ENCODE measurements around the gene CCDC157. TPM values are rescaled to one million over a fixed set of nuclear protein-coding genes. Genes with fewer than 3 reads are reported as not detected.
A peak's percentile ranks its signal among the peaks of the same experiment; 100 is the strongest.

The CCDC157 gene
- polyA plus RNA-seq, 3 donors: 0.50 to 3.7 (median 0.54) TPM

DNA sequence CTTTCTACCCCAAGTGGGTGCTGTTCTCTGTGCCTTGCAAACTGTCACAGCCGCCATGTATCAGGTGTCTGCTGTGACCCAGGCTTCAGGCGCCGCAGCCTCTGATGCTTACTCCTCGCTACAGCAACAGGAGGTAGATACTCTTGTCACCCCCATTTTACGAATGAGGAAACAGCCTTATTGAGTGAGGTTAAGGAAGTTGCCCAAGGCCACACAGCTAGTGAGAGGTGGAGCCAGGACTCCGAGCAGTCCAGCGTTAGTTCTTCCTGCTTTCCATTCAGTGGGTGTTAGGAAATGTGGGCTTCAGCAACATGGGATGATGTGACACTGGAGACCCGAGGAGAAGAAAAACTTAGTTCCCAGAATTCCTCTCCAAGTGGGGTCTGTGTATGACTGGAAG is 16.1 kb downstream of the CCDC157 start:
- Histone ChIP-seq H2AFZ (ENCODE audit: insufficient read depth, low read depth, low read length, poor library complexity, severe bottlenecking) (peak overlapping the region; percentile 81), H3K9ac (ENCODE audit: insufficient read depth, low read length, poor library complexity, severe bottlenecking) (peak overlapping the region; percentile 25), H3K36me3 (replicated peaks in 1 of 2; ENCODE audit: control insufficient read depth in 1 of 2, insufficient read depth in 2 of 2, low read length in 2 of 2) (no peaks in the 10 kb centered on the region), H3K27me3 (ENCODE audit: control insufficient read depth in 2 of 2, insufficient read depth in 2 of 2, low read length in 2 of 2) (no peaks in the 10 kb centered on the region), H3K27ac (ENCODE audit: low read depth in 1 of 2, low read length in 2 of 2) (peak overlapping the region; percentile 63 to 80), H3K4me2 (replicated peaks; ENCODE audit: extremely low read depth, low read length, poor library complexity, severe bottlenecking) (peak overlapping the region; percentile 58), H3K4me1 (ENCODE audit: control insufficient read depth in 1 of 2, insufficient read depth in 2 of 2, low read length in 2 of 2) (peaks cover 16 to 17% of the 10 kb centered on the region in 2 donors), H3K4me3 (replicated peaks in 1 of 3; ENCODE audit: low read depth in 2 of 3, low read length in 3 of 3) (peak overlapping the region in 1 of 3 experiments; percentile 55), H3K79me2 (ENCODE audit: insufficient read depth, low read length) (no peaks in the 10 kb centered on the region), H4K20me1 (ENCODE audit: insufficient read depth, low read length) (no peaks in the 10 kb centered on the region), H3K9me3 (replicated peaks in 1 of 2; ENCODE audit: control insufficient read depth in 1 of 2, insufficient read depth in 1 of 2, low read length in 2 of 2) (no peaks in the 10 kb centered on the region)
- Mint-ChIP-seq H3K9me3 (no peaks in the 10 kb centered on the region), H3K4me3 (peak overlapping the region in 1 of 2 donors; percentile 55), H3K36me3 (peaks cover 4 to 8% of the 10 kb centered on the region in 2 donors), H3K27ac (peak overlapping the region; percentile 82 to 92 (median 86)), H3K4me1 (peaks cover 13% of the 10 kb centered on the region), H3K27me3 (ENCODE audit: low read depth in 3 of 3) (peaks cover 0 to 2% (median 0%) of the 10 kb centered on the region in 3 donors)
- intact Hi-C loops (cut with micrococcal nuclease): no loop called here
- 45% methylated on average over 5 of the region's 8 CpGs for WGBS (ENCODE audit: insufficient coverage)
- peak; percentile 73 to 85 (median 77) for DNase-seq
- TF ChIP-seq, protein P1, sequence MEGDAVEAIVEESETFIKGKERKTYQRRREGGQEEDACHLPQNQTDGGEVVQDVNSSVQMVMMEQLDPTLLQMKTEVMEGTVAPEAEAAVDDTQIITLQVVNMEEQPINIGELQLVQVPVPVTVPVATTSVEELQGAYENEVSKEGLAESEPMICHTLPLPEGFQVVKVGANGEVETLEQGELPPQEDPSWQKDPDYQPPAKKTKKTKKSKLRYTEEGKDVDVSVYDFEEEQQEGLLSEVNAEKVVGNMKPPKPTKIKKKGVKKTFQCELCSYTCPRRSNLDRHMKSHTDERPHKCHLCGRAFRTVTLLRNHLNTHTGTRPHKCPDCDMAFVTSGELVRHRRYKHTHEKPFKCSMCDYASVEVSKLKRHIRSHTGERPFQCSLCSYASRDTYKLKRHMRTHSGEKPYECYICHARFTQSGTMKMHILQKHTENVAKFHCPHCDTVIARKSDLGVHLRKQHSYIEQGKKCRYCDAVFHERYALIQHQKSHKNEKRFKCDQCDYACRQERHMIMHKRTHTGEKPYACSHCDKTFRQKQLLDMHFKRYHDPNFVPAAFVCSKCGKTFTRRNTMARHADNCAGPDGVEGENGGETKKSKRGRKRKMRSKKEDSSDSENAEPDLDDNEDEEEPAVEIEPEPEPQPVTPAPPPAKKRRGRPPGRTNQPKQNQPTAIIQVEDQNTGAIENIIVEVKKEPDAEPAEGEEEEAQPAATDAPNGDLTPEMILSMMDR (IDR thresholded peaks at IDR 0.05): no peak

DNA sequence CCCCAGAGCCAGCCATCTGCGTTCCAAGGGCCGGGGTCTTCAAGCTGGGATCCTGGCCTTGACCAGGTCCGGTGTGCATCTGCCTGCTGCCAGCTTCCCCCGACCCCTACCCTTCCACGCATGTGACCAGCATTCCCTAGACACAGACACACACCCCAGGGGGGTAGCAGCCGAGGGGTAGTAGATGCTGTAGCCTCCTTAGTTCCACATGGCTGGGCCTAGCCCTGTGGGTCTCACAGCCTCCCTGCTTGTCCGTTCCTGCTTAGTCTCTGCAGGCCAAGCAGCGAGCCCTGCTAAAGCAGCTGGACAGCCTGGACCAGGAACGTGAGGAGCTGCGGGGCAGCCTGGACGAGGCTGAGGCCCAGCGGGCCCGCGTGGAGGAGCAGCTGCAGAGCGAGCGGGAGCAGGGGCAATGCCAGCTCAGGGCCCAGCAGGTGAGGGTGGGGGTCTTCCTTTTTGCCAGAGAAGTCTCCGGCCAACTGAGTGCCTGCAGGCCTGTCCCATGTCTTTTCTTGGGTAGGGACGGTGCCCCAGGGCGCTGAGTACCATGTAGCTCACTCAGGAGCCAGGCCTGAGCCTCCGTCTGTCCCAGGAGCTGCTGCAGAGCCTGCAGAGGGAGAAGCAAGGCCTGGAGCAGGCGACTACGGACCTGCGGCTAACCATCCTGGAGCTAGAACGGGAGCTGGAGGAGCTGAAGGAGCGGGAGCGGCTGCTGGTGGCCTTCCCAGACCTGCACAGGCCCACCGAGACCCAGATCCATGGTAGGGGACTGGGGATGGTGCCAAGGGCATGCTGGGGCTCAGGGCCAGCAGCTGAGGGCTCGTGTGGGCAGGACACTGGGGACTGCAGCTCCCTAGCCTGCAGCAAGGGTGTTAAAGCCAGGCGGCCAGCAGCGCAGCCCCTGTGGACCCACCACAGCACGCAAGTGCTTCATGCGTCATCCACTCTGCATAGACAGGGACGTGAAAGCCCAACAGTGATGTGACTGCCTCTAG is 16.8 kb downstream of the CCDC157 start:
- peak overlapping the region in 1 of 2 donors; percentile 47 for H3K4me3 Mint-ChIP-seq
- H3K27ac ChIP-seq (ENCODE audit: low read depth in 1 of 2, low read length in 2 of 2): peak overlapping the region; percentile 63 to 80
- 93% methylated on average over 26 of the region's 33 CpGs for WGBS (ENCODE audit: insufficient coverage)

More for the DNA sequence above, 16.8 kb downstream of the CCDC157 start:
- peak overlapping the region; percentile 58 for H3K4me2 ChIP-seq (replicated peaks; ENCODE audit: extremely low read depth, low read length, poor library complexity, severe bottlenecking)
- H3K9me3 Mint-ChIP-seq: no peaks in the 10 kb centered on the region
- no peak for DNase-seq
- peaks cover 16 to 17% of the 10 kb centered on the region in 2 donors for H3K4me1 ChIP-seq (ENCODE audit: control insufficient read depth in 1 of 2, insufficient read depth in 2 of 2, low read length in 2 of 2)
- no peaks in the 10 kb centered on the region for H4K20me1 ChIP-seq (ENCODE audit: insufficient read depth, low read length)
- no peaks in the 10 kb centered on the region for H3K27me3 Mint-ChIP-seq (ENCODE audit: low read depth in 3 of 3)
- H3K36me3 Mint-ChIP-seq: peaks cover 7 to 10% of the 10 kb centered on the region in 2 donors
- H3K27ac Mint-ChIP-seq: peak overlapping the region in 6 of 7 donors; percentile 82 to 92 (median 86)
- TF ChIP-seq, protein P1 (IDR thresholded peaks at IDR 0.05): no peak
- H3K4me3 ChIP-seq (replicated peaks in 1 of 3; ENCODE audit: low read depth in 2 of 3, low read length in 3 of 3): peak overlapping the region in 1 of 3 experiments; percentile 55
- H2AFZ ChIP-seq (ENCODE audit: insufficient read depth, low read depth, low read length, poor library complexity, severe bottlenecking): peak overlapping the region; percentile 81
- no peaks in the 10 kb centered on the region for H3K27me3 ChIP-seq (ENCODE audit: control insufficient read depth in 2 of 2, insufficient read depth in 2 of 2, low read length in 2 of 2)
- peaks cover 13% of the 10 kb centered on the region for H3K4me1 Mint-ChIP-seq
- H3K9ac ChIP-seq (ENCODE audit: insufficient read depth, low read length, poor library complexity, severe bottlenecking): peak overlapping the region; percentile 25
- intact Hi-C loops (cut with micrococcal nuclease): no loop called here
- H3K9me3 ChIP-seq (replicated peaks in 1 of 2; ENCODE audit: control insufficient read depth in 1 of 2, insufficient read depth in 1 of 2, low read length in 2 of 2): no peaks in the 10 kb centered on the region
- H3K79me2 ChIP-seq (ENCODE audit: insufficient read depth, low read length): no peaks in the 10 kb centered on the region
- no peaks in the 10 kb centered on the region for H3K36me3 ChIP-seq (replicated peaks in 1 of 2; ENCODE audit: control insufficient read depth in 1 of 2, insufficient read depth in 2 of 2, low read length in 2 of 2)
